ENCODE results near the gene CGB8.

GRCh38 chr19:49020931-49021895 lies 27.7 kb downstream of the CGB8 start:
- TF ChIP-seq CTCF (IDR thresholded peaks at IDR 0.05; ENCODE audit: insufficient read depth, low read length) (no peak), POLR2AphosphoS5 (IDR thresholded peaks at IDR 0.05; ENCODE audit: low read depth) (no peak), GABPA (IDR thresholded peaks at IDR 0.05; ENCODE audit: low read depth) (no peak), REST (IDR thresholded peaks at IDR 0.05; ENCODE audit: insufficient replicate concordance, low read depth) (no peak)

Data from HL-60 (cell line).